Pons (tissue), 1 donor: ENCODE results near the gene ZBTB37.
"Not testable (repeated sequence)": the region's sequence is repeated elsewhere in the genome, so short reads cannot be mapped to it uniquely, and the experiment has no call there.

Experiments used
- DNase-seq: peaks from one replicate; pipeline ENCODE4 v3.0.0-alpha.2; 2016; ENCODE audit warnings: low spot score

ZBTB37 gene

GRCh38 chr1:173868266-173869020 is at the start of gene ZBTB37:
Gene ZBTB37 (plus strand): TSS chr1:173868380. CDS start chr1:173870226, 1,846 bp downstream.
- peak; percentile 62 for DNase-seq

GRCh38 chr1:173818459-173818858 is 49.7 kb upstream of the ZBTB37 start:
- DNase-seq, result no peak

- no peak for DNase-seq
Observed at GRCh38 chr1:173821680-173822079, 46.5 kb upstream of the ZBTB37 start.

GRCh38 chr1:173823781-173824314 is 44.3 kb upstream of the ZBTB37 start:
- DNase-seq, result no peak

- DNase-seq, result peak; percentile 98
Observed at GRCh38 chr1:173824315-173825081, 43.7 kb upstream of the ZBTB37 start, which contains the start of the genes CENPL and DARS2. Gene CENPL (minus strand): TSS chr1:173824883. CDS start chr1:173811299, 13,584 bp downstream. Gene DARS2 (plus strand): TSS chr1:173824673. CDS start chr1:173825230, 557 bp downstream.

GRCh38 chr1:173827611-173828010 is 40.6 kb upstream of the ZBTB37 start:
- no peak for DNase-seq

GRCh38 chr1:173832748-173833147 is 35.4 kb upstream of the ZBTB37 start:
- no peak for DNase-seq

GRCh38 chr1:173852105-173852504 is 16.1 kb upstream of the ZBTB37 start:
- DNase-seq, result no peak

GRCh38 chr1:173853074-173853473 is 15.1 kb upstream of the ZBTB37 start:
- no peak for DNase-seq

GRCh38 chr1:173856014-173856413 is 12.2 kb upstream of the ZBTB37 start:
- DNase-seq, result no peak

GRCh38 chr1:173856903-173857302 is 11.3 kb upstream of the ZBTB37 start:
- DNase-seq, result no peak

GRCh38 chr1:173857363-173857917 is 10.7 kb upstream of the ZBTB37 start:
- no peak for DNase-seq

- not testable (repeated sequence) for DNase-seq
Observed at GRCh38 chr1:173859547-173859946, 8.6 kb upstream of the ZBTB37 start.

GRCh38 chr1:173860065-173860464 is 8.1 kb upstream of the ZBTB37 start:
- DNase-seq, result no peak

GRCh38 chr1:173861731-173862145 is 6.4 kb upstream of the ZBTB37 start:
- no peak for DNase-seq

- not testable (repeated sequence) for DNase-seq
Observed at GRCh38 chr1:173862146-173862768, 5.9 kb upstream of the ZBTB37 start.

- DNase-seq, result no peak
Observed at GRCh38 chr1:173862769-173863223, 5.4 kb upstream of the ZBTB37 start.

- DNase-seq, result no peak
Observed at GRCh38 chr1:173863224-173864161, 4.7 kb upstream of the ZBTB37 start.

- no peak for DNase-seq
Observed at GRCh38 chr1:173864179-173864867, 3.9 kb upstream of the ZBTB37 start.
